A549 (cell line): ENCODE results near the gene ADCY3. TPM values are rescaled to one million over a fixed set of nuclear protein-coding genes. Genes with fewer than 3 reads are reported as not detected.

Experiments
- ATAC-seq, 2 experiments: fragments of 200-7000 bp in 1 of 2; fragments of >200 bp in 1 of 2; cut with Nextera tagmentation in 1 of 2; cut with Tn5 transposase in 1 of 2; 3 replicates each; pipeline versions ENCODE4 v1.8.0 to v1.9.1; 2018 to 2020; ENCODE audit warnings: mild to moderate bottlenecking in 1 of 2, moderate library complexity in 1 of 2
- CTCF ChIA-PET: fragments of 300-600 bp; sonication (Branson Sonifier 250); formaldehyde crosslinking; extraction: SDS; loops from one replicate; lab custom pipeline; 2021; ENCODE audit warnings: antibody characterized with exemption, inconsistent platforms; lab: Yijun Ruan, JAX
- POLR2A ChIA-PET: fragments of 350-600 bp; formaldehyde crosslinking; extraction: SDS; loops from one replicate; lab custom pipeline; 2021; ENCODE audit warnings: antibody characterized with exemption, inconsistent platforms; lab: Yijun Ruan, JAX
- DNase-seq, 2 experiments: peaks; one replicate each; pipeline versions ENCODE4 v3.0.0 to v3.0.0-alpha.2; 2011 to 2016; ENCODE audit warnings: low read depth in 1 of 2, low spot score in 1 of 2
- FAIRE-seq: peaks from 2 replicates; lab custom pipeline; 2011; peaks lifted over from hg19 to GRCh38; lab: Jason Lieb, UNC
- H3K27ac ChIP-seq, 2 experiments: fragments of >200 bp; sonication (Bioruptor Twin); formaldehyde crosslinking; 3 replicates each; pipeline ENCODE4 v1.5.1; 2016 to 2017
- H3K4me1 ChIP-seq: fragments of >200 bp; sonication (Bioruptor Twin); formaldehyde crosslinking; 3 replicates; pipeline ENCODE4 v1.6.1; 2016
- H3K4me2 ChIP-seq: fragments of >200 bp; sonication (Bioruptor Twin); formaldehyde crosslinking; 3 replicates; pipeline ENCODE4 v1.6.1; 2016
- H3K4me3 ChIP-seq: fragments of >200 bp; sonication (Bioruptor Twin); formaldehyde crosslinking; 3 replicates; pipeline ENCODE4 v1.5.1; 2016
- H3K9me3 ChIP-seq: fragments of >200 bp; sonication (Bioruptor Twin); formaldehyde crosslinking; 3 replicates; pipeline ENCODE4 v1.6.1; 2016
- ATOH8 ChIP-seq: fragments of 250-450 bp; sonication (Bioruptor Pico); IDR thresholded peaks from 2 replicates; pipeline ENCODE4 v1.5.0; 2020; ENCODE audit warnings: low read depth, mild to moderate bottlenecking, moderate library complexity
- CHD2 ChIP-seq: fragments of 150-350 bp; IDR thresholded peaks from 2 replicates; pipeline ENCODE4 v1.6.1; 2014; ENCODE audit warnings: low read length; ENCODE audit not compliant: partially characterized antibody
- CTCF ChIP-seq: fragments of >200 bp; sonication (Bioruptor Twin); formaldehyde crosslinking; IDR thresholded peaks from 3 replicates; pipeline ENCODE4 v1.5.1; 2016
- ESRRA ChIP-seq: fragments of 150-350 bp; IDR thresholded peaks from 2 replicates; pipeline ENCODE4 v1.6.1; 2014; ENCODE audit warnings: mild to moderate bottlenecking, low read length, borderline replicate concordance
- HES2 ChIP-seq: fragments of >200 bp; sonication (Bioruptor Twin); formaldehyde crosslinking; IDR thresholded peaks from 2 replicates; pipeline ENCODE4 v1.6.1; 2016
- HMGXB4 ChIP-seq: fragments of 250-450 bp; sonication (Bioruptor Pico); IDR thresholded peaks from 2 replicates; pipeline ENCODE4 v1.5.0; 2021; ENCODE audit warnings: mild to moderate bottlenecking, moderate library complexity, borderline replicate concordance
- HOXA7 ChIP-seq: fragments of 250-450 bp; sonication (Bioruptor Pico); IDR thresholded peaks from 2 replicates; pipeline ENCODE4 v1.5.0; 2020; ENCODE audit warnings: mild to moderate bottlenecking, moderate library complexity
- KDM1A ChIP-seq: fragments of 200-600 bp; sonication (generic); IDR thresholded peaks from 2 replicates; pipeline ENCODE4 v1.6.1; 2016; ENCODE audit warnings: low read depth, mild to moderate bottlenecking
- KDM5A ChIP-seq: fragments of 200-600 bp; sonication (generic); IDR thresholded peaks from 2 replicates; pipeline ENCODE4 v1.6.1; 2016; ENCODE audit warnings: antibody characterized with exemption, mild to moderate bottlenecking
- MAFK ChIP-seq: fragments of 450-650 bp; IDR thresholded peaks from 2 replicates; pipeline ENCODE4 v1.6.1; 2014; ENCODE audit not compliant: partially characterized antibody
- MAX ChIP-seq: IDR thresholded peaks from 2 replicates; pipeline ENCODE4 v1.6.1; 2012
- MYC ChIP-seq: IDR thresholded peaks from 2 replicates; pipeline ENCODE4 v1.6.1; 2012; ENCODE audit warnings: mild to moderate bottlenecking, inconsistent platforms, low read length, improper control_type of control experiment, borderline replicate concordance
- NPAS2 ChIP-seq: fragments of 250-450 bp; sonication (Bioruptor Pico); IDR thresholded peaks from 2 replicates; pipeline ENCODE4 v1.8.0; 2022; ENCODE audit warnings: mild to moderate bottlenecking, moderate library complexity, borderline replicate concordance
- POLR2A ChIP-seq: IDR thresholded peaks from 2 replicates; pipeline ENCODE4 v1.6.1; 2012; ENCODE audit warnings: mild to moderate bottlenecking, low read length
- RFX5 ChIP-seq: fragments of 450-650 bp; IDR thresholded peaks from 2 replicates; pipeline ENCODE4 v1.7.1; 2014; ENCODE audit warnings: antibody characterized with exemption, mild to moderate bottlenecking, moderate library complexity
- ZNF302 ChIP-seq: fragments of 250-450 bp; sonication (Bioruptor Pico); IDR thresholded peaks from 2 replicates; pipeline ENCODE4 v1.9.0; 2021; ENCODE audit warnings: inconsistent platforms, mild to moderate bottlenecking, moderate library complexity
- WGBS: methylation state at CpG from one replicate; pipeline ENCODE4 v1.1.6; 2017; ENCODE audit errors: missing lambda C conversion rate; 5-methylcytosine and 5-hydroxymethylcytosine counted together
- polyA plus RNA-seq, 4 experiments: library from polyadenylated mRNA; depleted of rRNA in 3 of 4; stranded (reverse); fragments of >200 nt; fragmentation: RNase III in 1 of 4; extraction: RNeasy Plus Mini Kit Qiagen cat#74134 plus additional on column Dnase treatment in 1 of 4; gene quantifications; 2 replicates in 3 of 4; 3 replicates in 1 of 4; pipeline ENCODE4 v1.2.3, GENCODE V29; 2011 to 2017

ADCY3 gene
- polyA plus RNA-seq, 2 of the 4 experiments (the other 2 are of a cell fraction): 37.4 to 65.4 TPM

GRCh38 chr2:24831221-24832072 lies 88.6 kb downstream of the ADCY3 start (continued):
- TF ChIP-seq CTCF (no peak), MAX (no peak), MYC (no peak), ESRRA (no peak), HES2 (no peak)

GRCh38 chr2:24830786-24831185 lies 89.3 kb downstream of the ADCY3 start:
- Histone ChIP-seq H3K9me3 (no peaks in the 10 kb centered on the region), H3K4me1 (0 out of 3 replicates have a peak, but pooled peaks cover 2% of the 10 kb centered on the region), H3K27ac (no peak overlapping the region), H3K4me3 (no peak overlapping the region), H3K4me2 (no peak overlapping the region)
- ATAC-seq: no peak
- no peak for FAIRE-seq
- TF ChIP-seq CHD2: no peak
- TF ChIP-seq ESRRA: no peak
- TF ChIP-seq ATOH8 (CRISPR knock-in tag): no peak
- TF ChIP-seq HOXA7: no peak
- TF ChIP-seq POLR2A: no peak
- no peak for TF ChIP-seq HMGXB4 (CRISPR knock-in tag)
- TF ChIP-seq ZNF302 (CRISPR knock-in tag): no peak
- no peak for TF ChIP-seq NPAS2 (CRISPR knock-in tag)
- TF ChIP-seq RFX5: no peak
- no peak for TF ChIP-seq KDM5A
- no peak for TF ChIP-seq MAFK
- no peak for TF ChIP-seq CTCF
- TF ChIP-seq KDM1A: no peak
- ChIA-PET CTCF (interaction anchor here (0.5 to 15.3 kb wide), 6 partner anchors 10 to 1442 kb away, joined by 3 to 252 read pairs (median 5); partner anchors contain the start of genes CENPO and PTRHD1), POLR2A (no interaction called here)
- DNase-seq: no peak
- 90% methylated on average over 12 of the region's 12 CpGs for WGBS
